ENCODE measurements around the gene RHBDD1.

Gene RHBDD1

DNA sequence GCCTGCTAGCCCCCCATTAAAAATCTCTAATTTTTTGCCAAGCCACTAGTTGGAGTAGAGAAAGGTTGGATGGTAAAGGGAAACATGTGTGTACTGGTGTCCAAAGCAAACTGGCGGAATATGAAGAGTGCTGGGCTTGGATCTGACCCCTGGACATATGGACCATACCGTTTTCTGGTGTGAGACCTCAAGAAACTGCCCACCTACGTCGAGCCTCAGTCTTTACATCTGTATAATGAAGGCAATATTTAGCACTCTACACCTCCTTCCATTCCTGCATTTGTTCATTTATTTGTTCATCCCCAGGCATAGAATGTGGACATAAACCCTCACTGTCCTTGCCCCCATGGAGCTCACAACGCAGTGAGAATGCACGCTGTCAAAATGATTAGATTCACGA, 142.4 kb downstream of the RHBDD1 start:
- peak overlapping the region; percentile 5 for H3K14ac ChIP-seq (ENCODE audit: low read length)
- no peaks in the 10 kb centered on the region for H3K27me3 ChIP-seq (ENCODE audit: insufficient read depth, low read length)
- no CpG with 5 or more reads among the region's 7 CpGs for WGBS (ENCODE audit: extremely low coverage, insufficient coverage, insufficient read length)
- peak overlapping the region; percentile 28 for H4K8ac ChIP-seq (ENCODE audit: low read depth, low read length)
- H2AK5ac ChIP-seq (ENCODE audit: low read length), result peak overlapping the region; percentile 1
- peaks cover 7% of the 10 kb centered on the region for H3K79me1 ChIP-seq (ENCODE audit: low read length)
- H4K12ac ChIP-seq (ENCODE audit: low read depth, low read length), result no peak overlapping the region
- H3K4me3 ChIP-seq (ENCODE audit: low read depth, low read length), result no peak overlapping the region
- peaks cover 1% of the 10 kb centered on the region for H3K79me2 ChIP-seq (ENCODE audit: control insufficient read depth, insufficient read depth, low read length, poor library complexity)
- H3K9ac ChIP-seq (ENCODE audit: low read length), result no peak overlapping the region
- peak overlapping the region; percentile 55 for H2BK120ac ChIP-seq (ENCODE audit: insufficient read depth, low read length, poor library complexity)
- H3K4me2 ChIP-seq (ENCODE audit: low read length), result no peak overlapping the region
- H4K91ac ChIP-seq (ENCODE audit: low read depth, low read length), result peak overlapping the region; percentile 57
- peak overlapping the region; percentile 81 for H2BK12ac ChIP-seq (ENCODE audit: low read length)
- H3K23ac ChIP-seq (ENCODE audit: low read length), result no peak overlapping the region
- peak overlapping the region; percentile 21 for H3K27ac ChIP-seq (ENCODE audit: low read depth, low read length)
- H3K9me3 ChIP-seq (ENCODE audit: insufficient read depth, low read depth, low read length), result peaks cover 5% of the 10 kb centered on the region
- no peak overlapping the region for H3K18ac ChIP-seq (ENCODE audit: low read length)
- no peak overlapping the region for H2AFZ ChIP-seq (ENCODE audit: insufficient read depth, low read length, poor library complexity)
- peaks cover 8 to 9% of the 10 kb centered on the region in 2 experiments for H3K4me1 ChIP-seq (ENCODE audit: control insufficient read depth in 1 of 2, insufficient read depth in 2 of 2, low read length in 2 of 2)
- H3K4ac ChIP-seq (ENCODE audit: low read depth, low read length), result no peak overlapping the region
- no peak for DNase-seq
- H2BK5ac ChIP-seq (ENCODE audit: low read depth, low read length, poor library complexity), result peak overlapping the region; percentile 61
- H3K36me3 ChIP-seq (ENCODE audit: control insufficient read depth in 1 of 2, insufficient read depth in 2 of 2, low read length in 2 of 2), result peaks cover 0 to 2% of the 10 kb centered on the region in 2 experiments

DNA sequence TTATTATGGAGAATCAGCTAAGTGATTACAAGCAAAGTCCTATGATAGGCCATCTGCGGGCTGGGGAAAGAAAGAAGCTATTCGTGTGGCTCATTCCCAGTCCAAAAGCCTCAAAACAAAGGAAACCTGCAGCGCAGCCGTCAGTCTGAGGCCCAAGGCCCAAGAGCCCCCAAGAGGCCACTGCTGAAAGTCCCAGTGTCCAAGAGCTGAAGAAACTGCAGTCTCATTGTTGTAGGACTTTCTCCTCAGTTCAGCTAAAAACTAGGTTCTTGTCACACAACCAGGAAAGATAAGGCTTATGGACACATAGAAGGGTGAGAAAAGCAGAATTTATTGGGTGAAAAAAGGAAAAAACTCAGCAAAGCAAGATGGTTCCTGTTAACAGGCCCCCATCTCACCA, 143.2 kb downstream of the RHBDD1 start:
- Histone ChIP-seq H3K27ac (ENCODE audit: low read depth, low read length) (no peak overlapping the region), H3K36me3 (ENCODE audit: control insufficient read depth in 1 of 2, insufficient read depth in 2 of 2, low read length in 2 of 2) (peaks cover 0 to 2% of the 10 kb centered on the region in 2 experiments), H3K4ac (ENCODE audit: low read depth, low read length) (no peak overlapping the region), H2BK120ac (ENCODE audit: insufficient read depth, low read length, poor library complexity) (no peak overlapping the region), H3K4me3 (ENCODE audit: low read depth, low read length) (no peak overlapping the region), H3K18ac (ENCODE audit: low read length) (no peak overlapping the region), H3K4me1 (ENCODE audit: control insufficient read depth in 1 of 2, insufficient read depth in 2 of 2, low read length in 2 of 2) (peaks cover 6 to 12% of the 10 kb centered on the region in 2 experiments), H3K79me1 (ENCODE audit: low read length) (peaks cover 7% of the 10 kb centered on the region), H3K9ac (ENCODE audit: low read length) (no peak overlapping the region), H2AK5ac (ENCODE audit: low read length) (no peak overlapping the region), H2AFZ (ENCODE audit: insufficient read depth, low read length, poor library complexity) (no peak overlapping the region), H3K79me2 (ENCODE audit: control insufficient read depth, insufficient read depth, low read length, poor library complexity) (peaks cover 1% of the 10 kb centered on the region), H4K91ac (ENCODE audit: low read depth, low read length) (no peak overlapping the region), H4K8ac (ENCODE audit: low read depth, low read length) (no peak overlapping the region), H3K9me3 (ENCODE audit: insufficient read depth, low read depth, low read length) (peaks cover 5% of the 10 kb centered on the region), H3K27me3 (ENCODE audit: insufficient read depth, low read length) (no peaks in the 10 kb centered on the region), H3K23ac (ENCODE audit: low read length) (no peak overlapping the region), H4K12ac (ENCODE audit: low read depth, low read length) (no peak overlapping the region), H3K4me2 (ENCODE audit: low read length) (no peak overlapping the region), H3K14ac (ENCODE audit: low read length) (no peak overlapping the region), H2BK5ac (ENCODE audit: low read depth, low read length, poor library complexity) (no peak overlapping the region), H2BK12ac (ENCODE audit: low read length) (no peak overlapping the region)
- DNase-seq, result no peak
- WGBS (ENCODE audit: extremely low coverage, insufficient coverage, insufficient read length), result no CpG with 5 or more reads among the region's 4 CpGs

- no peak overlapping the region for H3K14ac ChIP-seq (ENCODE audit: low read length)
- DNase-seq, result no peak
- H2BK5ac ChIP-seq (ENCODE audit: low read depth, low read length, poor library complexity), result no peak overlapping the region
- H3K9ac ChIP-seq (ENCODE audit: low read length), result no peak overlapping the region
- H3K23ac ChIP-seq (ENCODE audit: low read length), result no peak overlapping the region
- no peak overlapping the region for H2BK12ac ChIP-seq (ENCODE audit: low read length)
- no peaks in the 10 kb centered on the region for H3K36me3 ChIP-seq (ENCODE audit: control insufficient read depth in 1 of 2, insufficient read depth in 2 of 2, low read length in 2 of 2)
- peaks cover 4% of the 10 kb centered on the region for H3K79me1 ChIP-seq (ENCODE audit: low read length)
- no peak overlapping the region for H3K4me2 ChIP-seq (ENCODE audit: low read length)
- H3K4ac ChIP-seq (ENCODE audit: low read depth, low read length), result no peak overlapping the region
- H3K27me3 ChIP-seq (ENCODE audit: insufficient read depth, low read length), result no peaks in the 10 kb centered on the region
- no peak overlapping the region for H2AK5ac ChIP-seq (ENCODE audit: low read length)
- no peak overlapping the region for H3K4me3 ChIP-seq (ENCODE audit: low read depth, low read length)
- no peak overlapping the region for H4K91ac ChIP-seq (ENCODE audit: low read depth, low read length)
- WGBS (ENCODE audit: extremely low coverage, insufficient coverage, insufficient read length), result 100% methylated on average over 1 of the region's 3 CpGs
- no peak overlapping the region for H4K12ac ChIP-seq (ENCODE audit: low read depth, low read length)
- no peak overlapping the region for H2AFZ ChIP-seq (ENCODE audit: insufficient read depth, low read length, poor library complexity)
- H3K79me2 ChIP-seq (ENCODE audit: control insufficient read depth, insufficient read depth, low read length, poor library complexity), result no peaks in the 10 kb centered on the region
- H3K4me1 ChIP-seq (ENCODE audit: control insufficient read depth in 1 of 2, insufficient read depth in 2 of 2, low read length in 2 of 2), result peaks cover 2 to 20% of the 10 kb centered on the region in 2 experiments
- no peak overlapping the region for H3K27ac ChIP-seq (ENCODE audit: low read depth, low read length)
- H4K8ac ChIP-seq (ENCODE audit: low read depth, low read length), result no peak overlapping the region
- H2BK120ac ChIP-seq (ENCODE audit: insufficient read depth, low read length, poor library complexity), result no peak overlapping the region
- H3K18ac ChIP-seq (ENCODE audit: low read length), result no peak overlapping the region
- peaks cover 1% of the 10 kb centered on the region for H3K9me3 ChIP-seq (ENCODE audit: insufficient read depth, low read depth, low read length)
Observed at GRCh38 chr2:226981791-226982326, 146.0 kb downstream of the RHBDD1 start.

- WGBS (ENCODE audit: extremely low coverage, insufficient coverage, insufficient read length), result no CpG with 5 or more reads among the region's 12 CpGs
Observed at GRCh38 chr2:226983895-226984749, 148.3 kb downstream of the RHBDD1 start.

More at GRCh38 chr2:226983895-226984749, 148.3 kb downstream of the RHBDD1 start:
- Histone ChIP-seq H2BK5ac (ENCODE audit: low read depth, low read length, poor library complexity) (no peak overlapping the region), H3K18ac (ENCODE audit: low read length) (no peak overlapping the region), H3K36me3 (ENCODE audit: control insufficient read depth in 1 of 2, insufficient read depth in 2 of 2, low read length in 2 of 2) (no peaks in the 10 kb centered on the region), H3K4ac (ENCODE audit: low read depth, low read length) (no peak overlapping the region), H3K9ac (ENCODE audit: low read length) (no peak overlapping the region), H3K79me2 (ENCODE audit: control insufficient read depth, insufficient read depth, low read length, poor library complexity) (no peaks in the 10 kb centered on the region), H3K27me3 (ENCODE audit: insufficient read depth, low read length) (no peaks in the 10 kb centered on the region), H3K79me1 (ENCODE audit: low read length) (peaks cover 2% of the 10 kb centered on the region), H2AFZ (ENCODE audit: insufficient read depth, low read length, poor library complexity) (no peak overlapping the region), H3K14ac (ENCODE audit: low read length) (peak overlapping the region; percentile 42), H3K23ac (ENCODE audit: low read length) (no peak overlapping the region), H3K4me1 (ENCODE audit: control insufficient read depth in 1 of 2, insufficient read depth in 2 of 2, low read length in 2 of 2) (peaks cover 0 to 14% of the 10 kb centered on the region in 2 experiments), H3K4me2 (ENCODE audit: low read length) (no peak overlapping the region), H4K91ac (ENCODE audit: low read depth, low read length) (no peak overlapping the region), H3K27ac (ENCODE audit: low read depth, low read length) (no peak overlapping the region), H3K4me3 (ENCODE audit: low read depth, low read length) (no peak overlapping the region), H2BK120ac (ENCODE audit: insufficient read depth, low read length, poor library complexity) (no peak overlapping the region), H3K9me3 (ENCODE audit: insufficient read depth, low read depth, low read length) (no peaks in the 10 kb centered on the region), H4K12ac (ENCODE audit: low read depth, low read length) (no peak overlapping the region), H4K8ac (ENCODE audit: low read depth, low read length) (peak overlapping the region; percentile 34), H2AK5ac (ENCODE audit: low read length) (peak overlapping the region; percentile 15), H2BK12ac (ENCODE audit: low read length) (peak overlapping the region; percentile 84)
- no peak for DNase-seq
